NCI-H748 (cell line): ENCODE data around the gene RBBP8NL.
"Not testable (repeated sequence)": the region's sequence is repeated elsewhere in the genome, so short reads cannot be mapped to it uniquely, and the experiment has no call there.

Source experiments
- DNase-seq: peaks from one replicate; lab custom pipeline; 2025; ENCODE audit not compliant: unreplicated experiment; lab: John Stamatoyannopoulos, UW

The RBBP8NL gene

DNA sequence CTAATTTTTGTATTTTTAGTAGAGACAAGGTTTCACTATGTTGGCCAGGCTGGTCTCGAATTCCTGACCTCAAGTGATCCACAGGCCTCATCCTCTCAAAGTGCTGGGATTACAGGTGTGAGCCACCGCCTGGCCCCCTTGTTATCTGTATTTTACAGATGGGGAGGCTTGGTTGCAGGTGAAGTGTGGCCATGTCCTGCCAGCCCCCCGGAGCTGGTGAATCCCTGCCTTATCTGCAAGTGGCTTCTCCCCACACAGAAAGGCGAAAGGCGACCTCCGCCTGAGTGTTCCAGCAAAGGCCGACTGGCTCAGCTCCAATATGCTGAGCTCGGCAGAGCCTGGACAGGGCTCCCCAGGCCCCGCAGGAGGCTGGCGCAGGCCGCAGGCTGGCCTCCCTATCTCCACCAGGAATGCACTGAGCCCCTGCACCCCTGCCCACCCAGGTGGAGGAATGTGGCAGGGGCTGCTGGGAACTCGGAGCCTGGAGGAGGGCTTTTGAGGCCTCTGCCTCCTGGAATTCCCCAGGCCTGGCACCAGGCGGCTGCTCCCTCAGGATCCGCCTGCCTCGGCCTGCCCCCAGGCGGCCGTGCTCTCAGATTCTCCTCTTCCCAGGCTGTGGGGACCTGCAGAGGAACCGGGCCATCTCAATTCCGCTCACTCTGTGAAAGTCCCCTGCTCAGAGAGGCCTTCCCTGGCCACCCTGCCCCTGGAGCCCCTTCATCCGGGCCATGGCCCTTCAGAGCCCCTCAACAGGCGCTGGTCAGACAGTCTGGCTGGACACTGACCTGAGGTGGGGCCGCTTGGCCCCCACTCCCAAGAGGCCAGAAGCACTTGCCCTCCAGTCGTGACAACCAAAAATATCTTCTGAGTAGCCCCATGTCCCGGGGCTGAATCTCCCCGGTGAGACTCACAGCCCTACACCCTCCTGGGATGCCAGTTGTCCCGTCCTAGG is 51.0 kb downstream of the RBBP8NL start:
- DNase-seq, result no peak

DNA sequence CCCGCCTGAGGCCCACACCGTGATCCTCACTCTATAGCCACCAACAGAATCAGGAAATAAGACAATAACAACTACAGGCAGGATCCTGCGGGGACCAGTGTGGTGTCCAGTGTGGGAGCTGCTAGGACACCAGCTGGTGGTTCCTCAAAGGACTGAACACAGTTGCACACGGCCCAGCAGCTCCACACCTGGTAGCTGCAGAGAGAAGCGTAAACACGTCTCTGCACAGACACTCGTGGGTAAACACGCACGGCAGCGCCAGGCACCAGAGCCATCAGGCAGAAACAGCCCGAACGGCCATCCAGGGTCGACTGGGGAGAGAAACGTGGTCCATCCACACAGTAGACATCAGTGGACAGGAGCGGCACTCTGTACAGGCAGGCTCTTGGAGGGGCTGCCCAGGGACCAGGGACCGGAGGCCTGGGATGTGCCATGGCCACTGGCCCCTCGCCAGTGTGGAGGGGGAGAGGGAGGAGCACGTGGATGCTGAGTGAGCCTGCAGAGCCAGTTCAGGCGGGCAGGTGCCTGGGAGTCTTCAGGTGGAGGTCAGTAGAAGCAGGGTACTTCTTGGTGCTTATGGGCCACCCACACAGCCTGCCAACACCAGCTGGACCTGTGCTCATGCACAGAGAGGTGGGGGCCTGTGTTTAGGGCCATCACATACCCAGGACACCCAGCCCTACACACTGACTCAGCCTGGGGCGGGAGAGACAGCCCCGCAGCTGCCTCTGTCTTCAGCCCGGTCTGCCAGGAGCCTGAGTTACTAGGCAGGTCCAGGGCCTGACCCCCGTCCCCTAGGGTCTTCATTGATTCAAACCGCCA is 52.8 kb downstream of the RBBP8NL start:
- DNase-seq, result no peak

DNA sequence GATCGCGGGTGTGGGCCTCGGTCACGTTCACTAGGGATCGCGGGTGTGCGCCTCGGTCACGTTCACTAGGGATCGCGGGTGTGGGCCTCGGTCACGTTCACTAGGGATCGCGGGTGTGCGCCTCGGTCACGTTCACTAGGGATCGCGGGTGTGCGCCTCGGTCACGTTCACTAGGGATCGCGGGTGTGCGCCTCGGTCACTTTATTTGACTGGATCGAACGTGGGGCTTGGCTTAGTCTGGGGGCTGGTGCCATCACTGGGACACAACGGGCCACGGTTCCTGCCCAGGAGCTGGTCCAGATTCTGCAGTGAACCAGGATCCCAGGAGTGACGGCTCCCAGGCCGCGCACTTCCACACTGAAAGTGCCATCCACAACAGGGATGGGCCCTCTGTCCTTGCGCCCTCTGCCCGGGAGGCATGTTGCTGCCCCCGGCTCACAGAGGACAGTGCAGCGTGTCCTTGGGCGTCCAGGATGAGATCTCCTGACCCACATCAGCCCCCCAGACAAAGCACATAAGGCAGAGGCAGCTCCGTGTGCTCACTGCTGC is 53.6 kb downstream of the RBBP8NL start:
- DNase-seq, result not testable (repeated sequence)

DNA sequence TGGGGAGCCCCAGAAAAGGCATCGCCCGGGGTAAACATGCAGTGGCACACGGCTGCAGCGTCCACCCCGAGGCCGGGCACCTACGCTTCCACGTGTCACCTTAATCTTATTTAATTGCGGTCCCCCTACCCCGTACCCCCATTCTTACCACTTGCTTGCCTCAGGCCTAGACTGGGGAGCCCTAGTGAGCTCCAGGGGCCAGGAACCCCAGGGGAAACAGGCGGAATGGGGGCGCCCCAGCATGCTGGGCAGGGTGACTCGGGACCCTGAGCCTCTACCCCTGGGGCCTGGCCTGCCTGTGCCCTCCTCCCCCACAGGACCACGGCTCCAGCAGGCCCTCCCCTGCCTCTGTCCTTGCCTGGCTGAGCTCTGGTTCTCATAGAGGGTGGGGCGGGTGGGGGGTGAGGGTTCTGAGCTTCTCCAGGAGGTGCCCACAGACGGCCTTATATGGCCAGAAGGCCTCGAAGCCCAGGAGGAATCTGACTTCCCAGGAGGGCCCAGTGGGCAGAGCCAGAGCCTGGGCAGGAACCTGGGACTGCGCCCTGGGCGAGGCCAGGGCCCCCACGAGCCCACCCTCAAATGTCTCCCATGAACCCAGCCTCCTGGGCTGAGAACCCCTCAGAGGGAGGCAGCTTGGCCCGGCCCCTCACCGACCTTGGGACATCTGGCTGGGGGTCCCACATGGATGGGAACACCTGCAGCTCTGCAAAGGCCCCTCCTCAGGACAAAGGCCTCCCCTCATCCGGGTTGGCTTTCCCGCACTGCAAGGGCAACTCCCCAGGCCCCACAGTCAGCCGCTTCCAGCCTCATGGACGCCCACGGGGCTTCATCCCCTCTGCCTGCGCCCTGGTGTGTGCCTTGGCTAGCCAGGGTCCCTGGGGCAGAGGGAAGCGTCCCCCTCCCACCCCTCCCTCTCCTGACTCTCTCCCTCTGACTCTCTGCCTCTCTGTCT is 55.0 kb downstream of the RBBP8NL start:
- no peak for DNase-seq

DNA sequence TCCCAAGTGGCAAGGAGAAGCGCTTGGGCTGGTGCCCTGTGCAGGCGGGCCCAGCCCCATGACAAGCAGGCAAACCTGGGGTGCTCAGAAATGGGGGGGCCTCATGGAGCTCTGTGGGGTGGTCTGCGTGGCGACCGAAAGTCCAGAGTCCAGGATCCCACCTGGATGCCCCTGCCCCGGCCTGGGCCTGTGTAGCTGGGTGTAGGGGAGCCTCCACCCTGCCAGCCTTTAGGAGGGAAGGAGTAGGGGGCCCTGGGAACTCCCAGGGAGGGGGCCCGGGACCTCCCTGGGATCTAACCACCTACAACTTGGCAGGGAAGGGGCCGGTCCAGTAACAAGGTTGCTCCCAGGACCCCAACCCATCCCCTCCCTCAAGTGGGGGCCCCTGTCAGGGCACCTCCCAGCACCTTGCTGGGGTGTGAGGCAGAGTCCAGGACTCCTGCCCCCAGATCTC is 55.7 kb downstream of the RBBP8NL start:
- no peak for DNase-seq

DNA sequence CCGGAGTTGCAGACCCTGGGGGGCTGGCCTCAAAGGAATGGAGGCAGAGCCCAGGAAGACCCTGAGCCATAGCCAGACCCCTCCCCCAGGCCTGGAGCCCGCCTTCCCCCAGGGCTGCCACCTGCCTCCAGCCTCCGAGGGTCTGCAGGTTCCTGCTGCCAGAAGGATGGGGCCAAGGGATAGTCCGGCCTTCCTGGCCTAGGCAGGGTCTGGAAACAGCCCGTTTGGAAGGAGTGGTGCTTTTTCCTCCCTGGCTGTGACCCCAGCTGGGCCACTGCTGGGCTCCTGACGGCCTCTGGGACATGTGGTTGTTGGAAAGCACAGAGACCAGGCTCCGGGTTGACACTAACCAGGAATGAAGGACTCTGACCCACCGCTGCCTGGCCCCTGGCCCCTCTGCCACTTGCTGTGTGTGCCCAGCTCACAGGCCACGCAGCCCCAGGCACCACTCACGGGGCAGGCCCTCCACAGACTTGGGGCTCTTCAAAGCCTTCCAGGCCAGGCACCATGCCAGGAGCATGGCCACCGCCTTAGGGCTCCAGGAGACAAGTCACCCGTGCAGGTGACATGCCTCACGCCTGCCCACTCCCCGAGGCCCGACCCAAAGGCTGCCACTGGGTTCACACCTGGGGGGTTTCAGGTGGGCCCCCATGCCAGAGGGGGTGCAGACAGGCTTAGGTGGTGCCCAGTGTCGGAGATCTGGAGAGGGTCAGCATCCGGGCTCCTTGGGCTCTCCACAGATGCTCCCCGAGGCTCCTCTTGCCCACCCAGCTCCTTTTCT is 56.3 kb downstream of the RBBP8NL start:
- DNase-seq, result no peak

DNA sequence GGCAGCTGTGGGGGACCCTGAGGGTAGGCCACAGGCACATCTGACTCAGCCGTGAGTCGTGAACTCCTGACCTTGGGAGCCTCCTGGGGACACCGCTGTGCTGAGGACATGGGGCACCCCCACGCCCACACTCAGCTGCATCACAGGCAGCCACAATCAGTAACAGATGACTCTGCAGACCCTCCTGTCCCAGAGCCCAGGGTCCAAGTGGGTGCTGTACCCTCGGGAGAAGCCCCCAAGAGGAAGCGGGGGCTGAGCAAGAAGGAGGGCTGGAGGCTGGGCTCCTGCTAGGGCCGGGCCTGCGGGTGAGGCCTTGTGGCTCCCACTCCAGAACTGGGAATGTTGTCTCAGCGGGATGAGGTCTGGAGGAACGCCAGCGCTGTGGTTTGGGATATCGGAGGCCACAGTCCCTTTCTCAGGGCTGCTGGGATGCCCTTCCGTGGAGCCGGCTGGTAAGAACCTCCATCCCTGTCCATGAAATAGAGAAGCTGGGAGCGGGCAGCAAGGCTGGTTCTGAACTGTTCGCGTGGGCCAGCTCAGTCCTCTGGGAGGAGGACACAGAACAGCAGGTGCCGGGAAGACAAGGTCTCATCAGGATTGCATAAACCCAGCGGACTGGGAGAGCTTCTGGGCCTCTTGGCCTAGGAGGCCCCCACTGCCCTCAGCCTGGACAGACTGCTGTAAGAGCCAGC is 57.1 kb downstream of the RBBP8NL start:
- no peak for DNase-seq

DNA sequence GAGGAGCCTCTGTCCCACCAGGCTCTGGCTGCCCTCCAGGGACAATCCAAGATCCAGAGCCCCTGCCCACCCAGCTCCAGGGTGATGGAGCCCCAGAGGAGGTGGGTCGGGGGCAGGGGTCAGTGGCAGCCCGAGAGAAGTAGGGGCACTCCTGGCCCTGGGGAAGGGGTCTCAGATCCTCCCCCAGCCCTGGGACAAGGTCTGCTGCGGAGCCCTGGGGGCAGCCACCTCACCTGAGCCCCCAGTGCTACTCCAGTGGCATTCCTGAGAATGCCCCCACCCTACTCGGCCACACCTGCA is 57.6 kb downstream of the RBBP8NL start:
- DNase-seq, result no peak

DNA sequence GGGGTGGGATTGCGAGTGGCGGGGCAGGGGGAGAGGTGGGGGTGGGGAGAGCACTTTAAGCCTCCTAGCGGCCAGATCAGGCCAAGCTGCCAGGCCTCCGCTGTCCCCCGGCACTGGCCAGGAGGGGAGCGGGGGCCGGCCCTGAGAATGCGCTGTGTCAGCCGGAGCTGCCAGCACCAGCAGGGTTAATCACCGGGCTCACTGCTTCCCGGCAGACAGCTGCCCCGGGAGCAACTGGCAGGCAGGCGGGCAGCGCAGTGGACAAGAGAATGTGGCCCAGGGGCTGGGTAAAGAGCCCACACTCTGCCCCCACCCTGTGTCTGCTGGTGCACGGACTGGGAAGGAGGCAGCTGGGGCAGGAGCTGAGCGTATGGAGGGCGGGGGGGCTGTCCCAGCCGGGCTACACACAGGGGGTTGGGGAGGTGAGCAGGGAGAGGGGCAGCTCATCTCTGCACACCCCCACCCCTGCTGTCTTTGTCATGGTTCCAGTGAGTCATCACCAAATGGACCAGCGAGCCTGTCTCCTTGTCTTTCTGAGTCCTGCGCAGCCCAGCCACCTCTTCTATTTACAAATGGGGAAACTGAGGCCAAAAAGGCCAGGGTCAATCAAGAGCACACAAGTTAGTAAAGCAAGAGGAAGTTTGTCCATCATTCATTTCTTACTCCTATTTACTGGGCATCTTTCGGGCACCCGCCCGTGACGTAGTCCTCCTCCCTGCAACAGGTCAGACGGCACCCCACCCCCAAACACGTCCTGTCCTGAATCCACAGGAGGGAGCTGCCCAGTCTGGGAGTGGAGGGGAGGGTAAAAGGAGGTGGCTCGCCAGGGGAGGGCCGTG is 58.1 kb downstream of the RBBP8NL start:
- peak; percentile 12 for DNase-seq

DNA sequence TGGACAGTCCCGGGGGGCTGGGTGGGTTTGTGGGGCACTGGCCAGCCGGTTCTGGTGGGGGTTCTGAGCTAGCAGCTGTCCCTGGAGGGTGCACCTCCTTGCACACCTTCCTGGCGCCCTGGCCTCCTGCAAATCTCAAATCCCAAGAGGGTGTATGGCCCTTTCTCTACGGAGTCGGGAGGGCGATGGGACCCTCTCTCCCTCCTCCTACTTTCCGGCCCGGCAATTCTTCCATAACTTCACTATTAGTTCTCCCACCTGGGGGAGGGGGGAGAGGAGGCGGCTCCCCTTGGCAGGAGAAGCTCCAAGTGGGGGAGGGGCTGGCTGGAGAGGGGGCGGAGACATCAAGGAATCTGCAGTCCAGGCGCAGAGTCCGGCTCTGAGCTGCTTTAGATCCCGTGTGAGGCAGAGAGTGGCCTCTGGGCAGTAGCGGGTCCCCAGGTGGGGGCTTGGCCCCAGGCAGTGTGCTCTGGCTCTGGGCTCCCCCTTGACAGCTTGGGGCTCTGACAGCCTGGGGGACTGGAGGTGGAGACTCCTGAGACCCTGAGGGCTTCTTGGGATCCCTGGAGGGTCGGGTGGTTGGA is 58.9 kb downstream of the RBBP8NL start:
- DNase-seq, result peak; percentile 9

DNA sequence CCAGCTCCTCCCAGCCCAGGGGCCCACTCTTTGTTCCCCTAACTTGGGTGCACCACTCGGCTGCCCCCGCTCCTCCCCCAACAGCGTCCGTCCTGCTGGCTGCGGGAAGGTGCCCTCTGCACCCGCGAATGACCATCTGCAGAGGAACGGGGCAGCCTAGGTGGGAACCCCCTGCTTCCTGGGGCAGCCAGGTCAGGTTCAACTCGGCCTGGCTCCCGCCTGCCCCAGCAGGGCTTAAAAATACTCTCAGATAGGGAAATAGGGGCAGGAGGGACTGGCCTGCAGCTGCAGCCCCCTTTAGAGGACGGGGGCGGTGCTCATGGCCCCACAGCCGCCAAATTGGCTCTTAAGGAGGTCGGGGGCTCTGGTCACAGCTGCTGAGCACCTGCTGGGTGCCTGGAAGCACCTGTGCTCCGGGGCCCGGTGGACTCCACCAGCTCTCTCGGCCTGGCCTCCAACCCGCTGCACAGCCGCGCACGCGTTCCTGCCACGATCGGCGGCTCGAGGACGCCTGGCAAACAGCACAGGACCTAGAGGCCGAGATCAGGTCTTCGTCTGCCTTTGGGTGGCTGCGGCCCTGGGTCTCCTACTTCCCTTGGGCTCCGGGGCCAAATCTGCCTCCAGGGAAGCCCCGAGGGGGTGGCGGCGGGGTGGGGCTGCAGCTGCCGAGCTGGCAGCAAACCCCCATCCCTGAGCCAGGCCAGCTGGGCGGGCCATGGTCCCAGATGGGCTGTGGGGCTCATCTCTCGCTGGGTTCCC is 59.5 kb downstream of the RBBP8NL start:
- DNase-seq, result peak; percentile 67

DNA sequence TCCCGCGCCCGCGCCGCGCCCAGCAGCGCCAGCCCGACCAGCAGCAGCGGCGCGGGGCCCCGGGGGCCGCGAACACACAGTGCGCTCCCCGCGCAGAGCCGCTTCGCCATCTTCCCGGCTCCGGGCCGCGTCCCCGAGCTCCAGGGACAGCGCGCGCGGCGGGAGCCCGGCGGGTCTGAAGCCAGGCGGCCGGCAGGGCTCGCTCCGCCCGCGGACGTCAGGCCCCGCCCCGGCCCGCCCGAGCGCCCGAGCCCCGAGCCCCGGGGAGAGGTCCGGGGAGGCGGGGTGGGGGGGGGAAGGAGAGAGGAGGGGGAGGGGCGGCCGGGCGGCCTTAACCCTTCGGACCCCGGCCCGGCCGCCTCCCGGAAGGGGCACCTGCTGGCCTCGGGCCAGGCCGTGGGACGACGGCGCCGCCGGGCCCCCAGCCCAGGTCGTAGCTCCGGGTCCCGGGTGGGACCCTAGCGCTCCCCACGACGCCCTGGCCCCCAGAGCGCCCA is 60.2 kb downstream of the RBBP8NL start, which contains the start of gene LAMA5:
TSS of gene LAMA5 (minus strand) at position 177 of the 497 bp plus-strand sequence. CDS start at position 110, 67 bp downstream.
- DNase-seq, result peak; percentile 43

DNA sequence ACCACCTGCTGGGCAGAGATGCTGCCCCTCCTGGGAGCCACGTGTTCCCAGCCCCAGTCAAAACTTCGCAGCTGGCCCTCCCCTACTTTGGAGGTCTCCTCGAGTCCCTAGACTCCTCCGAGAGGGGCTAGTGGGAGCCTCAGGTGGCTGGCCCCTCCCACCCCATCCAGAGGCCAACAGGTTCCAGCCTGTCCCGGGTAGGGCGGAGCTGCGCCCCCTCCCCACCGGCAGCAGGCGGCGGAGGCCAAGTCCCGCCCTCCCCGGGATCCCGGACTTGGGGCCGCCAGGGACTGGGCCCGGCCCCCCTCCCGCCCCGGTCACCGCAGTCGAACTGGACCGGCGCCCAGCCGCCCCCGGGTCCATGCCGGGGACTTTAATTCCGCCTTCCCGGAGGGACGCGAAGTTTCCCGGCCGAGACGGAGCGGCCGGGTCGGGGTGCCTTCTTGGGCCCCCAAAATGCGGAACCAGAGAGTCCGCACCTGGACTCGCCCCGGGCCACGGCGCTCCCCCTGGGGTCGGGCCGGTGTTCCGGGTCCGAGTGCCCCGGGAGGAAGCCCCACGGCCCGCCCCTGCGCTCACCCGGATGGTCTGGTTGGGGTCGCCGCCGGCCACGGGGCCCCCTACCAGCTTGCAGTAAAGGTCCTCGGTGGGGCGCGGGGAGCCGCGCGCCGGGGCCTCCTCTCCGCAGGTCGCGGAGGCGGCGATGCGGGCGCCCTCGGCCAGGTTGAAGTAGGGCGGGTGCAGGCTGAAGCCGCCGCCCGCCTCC is 60.8 kb downstream of the RBBP8NL start:
- DNase-seq, result peak; percentile 60

DNA sequence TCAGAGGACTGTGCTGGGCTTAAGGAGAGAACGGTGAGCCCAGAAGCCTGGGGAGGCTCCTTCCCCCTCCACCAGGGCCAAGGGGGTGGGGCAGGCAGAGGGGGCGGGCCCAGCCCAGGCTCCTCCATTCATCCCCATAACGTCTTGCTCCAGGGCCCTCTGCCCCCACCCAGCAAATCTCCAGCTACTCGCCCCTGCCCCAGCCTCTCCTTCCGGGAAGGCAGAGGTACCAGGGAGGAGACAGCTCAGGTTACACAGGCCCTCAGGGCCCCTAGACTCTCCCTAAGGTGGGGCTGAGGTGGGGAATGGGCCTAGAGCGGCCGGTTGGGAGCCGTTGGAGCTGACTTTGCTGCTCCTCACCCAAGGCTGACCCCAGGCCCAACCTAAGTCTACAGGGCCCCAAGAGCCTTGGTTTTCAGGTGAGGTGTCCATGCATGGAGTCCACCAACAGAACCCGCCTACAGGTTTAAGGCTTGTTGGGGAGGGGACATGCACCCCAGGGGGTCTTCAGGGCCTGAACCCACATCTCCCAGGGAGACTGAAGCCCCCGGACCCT is 61.4 kb downstream of the RBBP8NL start:
- DNase-seq, result peak; percentile 19

DNA sequence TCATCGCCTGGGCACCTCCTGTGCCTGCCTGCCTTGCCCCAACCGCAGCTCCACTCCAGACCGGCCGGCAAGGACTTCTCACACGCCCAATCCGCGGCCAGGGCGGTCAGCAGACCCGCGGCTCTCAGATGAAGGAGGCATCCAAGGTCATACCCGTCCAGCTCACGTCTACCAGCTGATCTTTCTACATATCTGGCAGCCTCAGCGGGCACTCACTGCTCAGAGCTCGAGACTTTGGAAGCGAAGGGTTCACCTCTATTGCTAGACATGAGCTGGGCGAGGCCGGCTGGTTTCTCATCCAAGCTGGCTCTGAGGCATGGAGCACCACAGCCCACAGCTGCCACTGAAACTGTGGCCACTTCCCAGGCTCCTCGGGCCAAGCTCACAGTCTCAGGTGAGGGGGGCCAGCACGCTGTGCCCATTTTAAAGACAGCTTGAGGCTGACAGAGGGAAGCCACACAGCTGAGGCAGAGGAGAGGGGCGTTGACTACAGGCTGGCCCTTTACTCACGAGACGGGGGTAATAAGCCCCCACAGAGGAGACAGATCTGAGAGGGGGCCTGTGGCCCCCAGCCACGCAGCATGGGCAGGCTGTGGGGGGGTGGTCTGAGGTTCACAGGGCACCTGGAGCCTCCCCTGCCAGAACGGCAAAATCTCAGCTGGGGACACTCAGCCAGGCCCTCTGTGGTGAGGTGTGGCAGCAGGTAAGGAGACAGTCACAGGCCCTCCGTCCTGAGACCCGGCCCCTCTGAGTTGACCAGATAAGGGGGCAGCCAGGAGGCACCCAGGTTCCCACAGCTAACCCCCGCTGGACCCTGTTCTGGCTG is 62.2 kb downstream of the RBBP8NL start:
- DNase-seq, result no peak
